Gastrocnemius medialis (tissue), 4 donors: ENCODE results near the gene JPT1.

ENCODE experiments used
- CTCF ChIP-seq, 5 experiments: fragments of 450-650 bp in 3 of 5; fragments of 200-600 bp in 2 of 5; sonication (generic) in 2 of 5; IDR thresholded peaks in 4 of 5; conservative IDR thresholded peaks in 1 of 5; 1 replicate in 4 of 5; 2 replicates in 1 of 5; pipeline ENCODE4 v1.5.1; 2016 to 2019; ENCODE audit warnings: antibody characterized with exemption in 5 of 5, mild to moderate bottlenecking in 3 of 5, moderate library complexity in 3 of 5
- POLR2A ChIP-seq, 2 donors: fragments of 450-650 bp; IDR thresholded peaks; one replicate each; pipeline ENCODE4 v1.6.1; 2017; ENCODE audit warnings: antibody characterized with exemption in 2 of 2, mild to moderate bottlenecking in 2 of 2, moderate library complexity in 2 of 2

- no peak for TF ChIP-seq CTCF (IDR thresholded peaks at IDR 0.05 in 4 of 5, conservative IDR thresholded peaks at IDR 0.05 in 1 of 5)
- TF ChIP-seq POLR2A (IDR thresholded peaks at IDR 0.05) = no peak
These were observed 884 bp upstream of the JPT1 start for GRCh38 chr17:75155191-75155601.
